GM06990 (cell line): ENCODE results near the gene HRH3.

ENCODE experiments used
- DNase-seq: peaks from one replicate; pipeline ENCODE4 v3.0.0-alpha.2; 2011; ENCODE audit not compliant: insufficient read length; ENCODE audit errors: extremely low read depth
- H3K27me3 ChIP-seq: replicated peaks from 2 replicates; pipeline ENCODE4 v1.6.0; 2011; ENCODE audit warnings: low read length; ENCODE audit not compliant: control insufficient read depth, insufficient read depth
- H3K36me3 ChIP-seq: 2 replicates; pipeline ENCODE4 v1.5.1; 2011; ENCODE audit warnings: low read length; ENCODE audit not compliant: control insufficient read depth, insufficient read depth
- H3K4me3 ChIP-seq: replicated peaks from 2 replicates; pipeline ENCODE4 v1.5.1; 2011; ENCODE audit warnings: low read depth, mild to moderate bottlenecking, control low read depth, low read length
- CTCF ChIP-seq: IDR thresholded peaks from 2 replicates; pipeline ENCODE4 v1.5.1; 2011; ENCODE audit warnings: low read length, control low read depth, mild to moderate bottlenecking, inconsistent platforms; ENCODE audit not compliant: insufficient read depth, poor library complexity, severe bottlenecking

The HRH3 gene

GRCh38 chr20:62175711-62176110 is 44.4 kb downstream of the HRH3 start:
- Histone ChIP-seq H3K36me3 (peaks cover 3% of the 10 kb centered on the region), H3K4me3 (no peak overlapping the region), H3K27me3 (no peaks in the 10 kb centered on the region)
- no peak for DNase-seq
- no peak for TF ChIP-seq CTCF

- Histone ChIP-seq H3K27me3 (no peaks in the 10 kb centered on the region), H3K4me3 (no peak overlapping the region), H3K36me3 (peaks cover 3% of the 10 kb centered on the region)
- TF ChIP-seq CTCF, result no peak
- no peak for DNase-seq
These were observed 45.0 kb downstream of the HRH3 start for GRCh38 chr20:62174870-62175624.

- TF ChIP-seq CTCF, result no peak
- H3K36me3 ChIP-seq, result peaks cover 3% of the 10 kb centered on the region
- H3K4me3 ChIP-seq, result no peak overlapping the region
- DNase-seq, result no peak
- no peaks in the 10 kb centered on the region for H3K27me3 ChIP-seq
These were observed 45.9 kb downstream of the HRH3 start for GRCh38 chr20:62174021-62174804.

- no peaks in the 10 kb centered on the region for H3K27me3 ChIP-seq
- TF ChIP-seq CTCF, result no peak
- DNase-seq, result no peak
- H3K4me3 ChIP-seq, result no peak overlapping the region
- peaks cover 5% of the 10 kb centered on the region for H3K36me3 ChIP-seq
These were observed 47.4 kb downstream of the HRH3 start for GRCh38 chr20:62172666-62173065.

GRCh38 chr20:62171245-62171644 is 48.8 kb downstream of the HRH3 start:
- no peak for DNase-seq
- Histone ChIP-seq H3K4me3 (no peak overlapping the region), H3K36me3 (peaks cover 6% of the 10 kb centered on the region), H3K27me3 (no peaks in the 10 kb centered on the region)
- TF ChIP-seq CTCF, result no peak
